Peyer's patch (tissue), 4 donors: Measurements from ENCODE around the gene ZNF827. TPM values are rescaled to one million over a fixed set of nuclear protein-coding genes. Genes with fewer than 3 reads are reported as not detected.

Source experiments
- DNase-seq, 3 donors: peaks; one replicate each; pipeline ENCODE4 v3.0.0-alpha.2; 2017 to 2019
- H3K27ac ChIP-seq, 4 donors: fragments of 200-600 bp; sonication (generic); one replicate each; pipeline ENCODE4 v1.5.1; 2016 to 2019
- H3K27me3 ChIP-seq, 2 donors: fragments of 200-600 bp; sonication (generic); one replicate each; pipeline ENCODE4 v1.5.1; 2019
- H3K36me3 ChIP-seq, 3 donors: fragments of 200-600 bp; sonication (generic); one replicate each; pipeline ENCODE4 v1.5.1; 2016 to 2019
- H3K4me1 ChIP-seq, 4 donors: fragments of 200-600 bp; sonication (generic); one replicate each; pipeline ENCODE4 v1.5.1; 2016 to 2019
- H3K4me3 ChIP-seq, 4 donors: fragments of 200-600 bp; sonication (generic); 1 replicate in 3 of 4; 2 replicates in 1 of 4; pipeline ENCODE4 v1.5.1; 2016 to 2019; ENCODE audit warnings: mild to moderate bottlenecking in 1 of 4
- H3K9me3 ChIP-seq, 4 donors: fragments of 200-600 bp; sonication (generic); one replicate each; pipeline ENCODE4 v1.5.1; 2016 to 2019; ENCODE audit warnings: mild to moderate bottlenecking in 1 of 4
- POLR2A ChIP-seq, 2 donors: fragments of 450-650 bp; IDR thresholded peaks; one replicate each; pipeline ENCODE4 v1.5.1; 2017; ENCODE audit warnings: antibody characterized with exemption in 2 of 2, mild to moderate bottlenecking in 2 of 2, moderate library complexity in 2 of 2
- total RNA-seq, 4 donors: library from RNA; depleted of rRNA; stranded (reverse); fragments of >200 nt; gene quantifications; one replicate each; pipeline ENCODE4 v1.1.0, GENCODE V29; 2016
- TF ChIP-seq, protein P1 (sequence below), 6 experiments: fragments of 450-650 bp in 4 of 6; fragments of 200-600 bp in 2 of 6; sonication (generic) in 1 of 6; IDR thresholded peaks; one replicate each; pipeline ENCODE4 v1.5.1; 2017 to 2019; ENCODE audit warnings: antibody characterized with exemption in 6 of 6, mild to moderate bottlenecking in 3 of 6, moderate library complexity in 1 of 6

ZNF827 gene
- total RNA-seq, 4 donors from 2014 or later, result 46.3 to 206 (median 60.5) TPM

GRCh38 chr4:145782756-145783155, 155.9 kb downstream of the ZNF827 start:
- H3K27ac ChIP-seq, result no peak overlapping the region
- no peaks in the 10 kb centered on the region for H3K27me3 ChIP-seq
- no peak for DNase-seq
- H3K4me1 ChIP-seq, result no peaks in the 10 kb centered on the region
- no peaks in the 10 kb centered on the region for H3K9me3 ChIP-seq
- H3K36me3 ChIP-seq, result peaks cover 0 to 8% (median 0%) of the 10 kb centered on the region in 3 donors
- H3K4me3 ChIP-seq, result no peak overlapping the region
- TF ChIP-seq, protein P1, sequence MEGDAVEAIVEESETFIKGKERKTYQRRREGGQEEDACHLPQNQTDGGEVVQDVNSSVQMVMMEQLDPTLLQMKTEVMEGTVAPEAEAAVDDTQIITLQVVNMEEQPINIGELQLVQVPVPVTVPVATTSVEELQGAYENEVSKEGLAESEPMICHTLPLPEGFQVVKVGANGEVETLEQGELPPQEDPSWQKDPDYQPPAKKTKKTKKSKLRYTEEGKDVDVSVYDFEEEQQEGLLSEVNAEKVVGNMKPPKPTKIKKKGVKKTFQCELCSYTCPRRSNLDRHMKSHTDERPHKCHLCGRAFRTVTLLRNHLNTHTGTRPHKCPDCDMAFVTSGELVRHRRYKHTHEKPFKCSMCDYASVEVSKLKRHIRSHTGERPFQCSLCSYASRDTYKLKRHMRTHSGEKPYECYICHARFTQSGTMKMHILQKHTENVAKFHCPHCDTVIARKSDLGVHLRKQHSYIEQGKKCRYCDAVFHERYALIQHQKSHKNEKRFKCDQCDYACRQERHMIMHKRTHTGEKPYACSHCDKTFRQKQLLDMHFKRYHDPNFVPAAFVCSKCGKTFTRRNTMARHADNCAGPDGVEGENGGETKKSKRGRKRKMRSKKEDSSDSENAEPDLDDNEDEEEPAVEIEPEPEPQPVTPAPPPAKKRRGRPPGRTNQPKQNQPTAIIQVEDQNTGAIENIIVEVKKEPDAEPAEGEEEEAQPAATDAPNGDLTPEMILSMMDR (IDR thresholded peaks at IDR 0.05), result no peak
- TF ChIP-seq POLR2A (IDR thresholded peaks at IDR 0.05), result no peak

DNA sequence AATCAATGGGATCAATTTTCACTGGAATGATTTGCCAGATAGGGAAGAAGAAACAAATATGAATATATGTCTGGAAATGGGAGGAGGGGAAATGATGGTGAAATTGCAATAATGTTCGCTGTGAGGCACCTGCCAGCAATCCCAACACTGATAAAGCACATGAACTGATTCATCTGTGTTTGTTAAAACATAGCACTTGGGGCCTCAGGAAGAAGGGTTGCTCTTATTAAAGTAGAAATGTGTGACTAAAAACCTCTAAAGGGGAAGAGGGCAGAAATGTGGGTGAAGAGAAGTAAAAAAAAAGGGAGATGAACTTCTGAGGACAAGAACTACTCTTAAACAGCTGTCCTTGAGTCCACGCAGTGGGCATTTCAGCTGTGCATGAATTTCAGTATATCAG, 157.3 kb downstream of the ZNF827 start:
- no peak overlapping the region for H3K4me3 ChIP-seq
- H3K27me3 ChIP-seq, result no peaks in the 10 kb centered on the region
- peaks cover 0 to 20% (median 0%) of the 10 kb centered on the region in 3 donors for H3K36me3 ChIP-seq
- H3K4me1 ChIP-seq, result no peaks in the 10 kb centered on the region
- no peak overlapping the region for H3K27ac ChIP-seq
- no peak for TF ChIP-seq POLR2A (IDR thresholded peaks at IDR 0.05)
- no peak for DNase-seq
- H3K9me3 ChIP-seq, result no peaks in the 10 kb centered on the region

DNA sequence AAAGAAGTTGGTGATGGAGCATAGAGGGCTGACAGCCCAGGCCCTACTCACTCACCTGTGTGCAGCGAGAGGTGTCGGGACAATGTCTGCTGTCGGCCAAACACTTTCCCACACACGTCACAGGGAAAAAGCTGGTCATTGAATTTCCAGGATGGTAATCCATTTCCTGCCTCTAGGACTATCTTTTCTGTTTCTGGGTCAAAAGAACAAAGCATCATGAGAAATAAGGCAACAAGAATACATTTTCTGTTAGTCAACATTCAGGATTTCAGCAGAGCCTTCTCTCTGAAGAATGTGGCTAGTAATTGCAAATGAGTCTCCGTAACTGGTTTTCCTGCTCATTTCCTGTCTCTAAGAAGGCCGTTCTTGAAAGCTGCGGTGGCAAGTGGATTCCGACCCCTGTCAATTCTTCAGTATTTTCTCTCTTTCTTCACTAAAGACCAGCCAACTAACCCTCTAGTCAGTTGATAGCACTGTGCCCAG, 159.3 kb downstream of the ZNF827 start:
- TF ChIP-seq, protein P1 (IDR thresholded peaks at IDR 0.05), result no peak
- no peak for TF ChIP-seq POLR2A (IDR thresholded peaks at IDR 0.05)
- Histone ChIP-seq H3K27me3 (no peaks in the 10 kb centered on the region), H3K27ac (no peak overlapping the region), H3K4me1 (no peaks in the 10 kb centered on the region), H3K4me3 (no peak overlapping the region), H3K36me3 (peaks cover 0 to 38% (median 0%) of the 10 kb centered on the region in 3 donors), H3K9me3 (no peaks in the 10 kb centered on the region)
- DNase-seq, result no peak

GRCh38 chr4:145776208-145776607, 162.4 kb downstream of the ZNF827 start:
- H3K27ac ChIP-seq, result no peak overlapping the region
- H3K27me3 ChIP-seq, result no peaks in the 10 kb centered on the region
- H3K36me3 ChIP-seq, result peaks cover 0 to 66% (median 0%) of the 10 kb centered on the region in 3 donors
- no peak overlapping the region for H3K4me3 ChIP-seq
- DNase-seq, result no peak
- H3K9me3 ChIP-seq, result no peaks in the 10 kb centered on the region
- TF ChIP-seq, protein P1 (IDR thresholded peaks at IDR 0.05), result no peak
- TF ChIP-seq POLR2A (IDR thresholded peaks at IDR 0.05), result no peak
- H3K4me1 ChIP-seq, result no peaks in the 10 kb centered on the region

DNA sequence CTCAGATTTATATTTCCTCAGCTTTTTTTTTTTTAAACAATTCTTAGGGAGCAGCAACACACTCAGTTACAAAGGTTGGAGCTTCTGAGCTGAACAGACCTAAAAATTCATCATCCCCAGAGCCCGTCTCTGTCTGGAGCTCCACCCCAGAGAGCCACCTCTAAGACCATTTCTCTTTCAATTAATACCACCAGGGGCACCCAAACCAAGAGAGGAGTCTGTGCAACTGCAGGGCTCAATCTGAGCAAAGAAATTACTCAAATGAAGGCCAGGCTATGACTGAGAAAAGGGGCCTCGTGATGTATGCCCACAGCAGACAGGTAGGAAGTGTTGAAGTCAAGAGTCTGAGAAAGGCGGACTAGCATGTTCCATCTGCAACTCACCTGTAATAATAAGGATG, 163.2 kb downstream of the ZNF827 start:
- Histone ChIP-seq H3K9me3 (no peaks in the 10 kb centered on the region), H3K36me3 (peaks cover 0 to 73% (median 0%) of the 10 kb centered on the region in 3 donors), H3K4me1 (no peaks in the 10 kb centered on the region), H3K27me3 (no peaks in the 10 kb centered on the region), H3K4me3 (no peak overlapping the region), H3K27ac (no peak overlapping the region)
- TF ChIP-seq, protein P1 (IDR thresholded peaks at IDR 0.05), result no peak
- no peak for TF ChIP-seq POLR2A (IDR thresholded peaks at IDR 0.05)
- no peak for DNase-seq

- Histone ChIP-seq H3K27ac (peak overlapping the region in 1 of 4 donors; percentile 28), H3K4me1 (no peaks in the 10 kb centered on the region), H3K4me3 (no peak overlapping the region), H3K9me3 (no peaks in the 10 kb centered on the region), H3K36me3 (peaks cover 0 to 73% (median 0%) of the 10 kb centered on the region in 3 donors), H3K27me3 (no peaks in the 10 kb centered on the region)
- no peak for TF ChIP-seq POLR2A (IDR thresholded peaks at IDR 0.05)
- DNase-seq, result no peak
Measured at GRCh38 chr4:145774473-145774872, 164.2 kb downstream of the ZNF827 start.
